Mucosa of rectum (tissue), 2 donors: Measurements from ENCODE around the gene LSS.
"Not testable (repeated sequence)": the region's sequence is repeated elsewhere in the genome, so short reads cannot be mapped to it uniquely, and the experiment has no call there.

Experiments
- H3K27ac ChIP-seq, 2 donors: one replicate each; pipeline ENCODE4 v1.7.0; 2013; ENCODE audit warnings: inconsistent platforms in 2 of 2, low read depth in 2 of 2, low read length in 2 of 2
- H3K27me3 ChIP-seq, 2 donors: one replicate each; pipeline ENCODE4 v1.7.0; 2013; ENCODE audit warnings: low read length in 2 of 2; ENCODE audit not compliant: control insufficient read depth in 2 of 2, insufficient read depth in 2 of 2
- H3K36me3 ChIP-seq, 2 donors: one replicate each; pipeline ENCODE4 v1.7.0; 2013; ENCODE audit warnings: low read length in 2 of 2; ENCODE audit not compliant: control insufficient read depth in 2 of 2, insufficient read depth in 2 of 2
- H3K4me1 ChIP-seq, 2 donors: one replicate each; pipeline ENCODE4 v1.7.0; 2013; ENCODE audit warnings: low read length in 2 of 2, mild to moderate bottlenecking in 1 of 2; ENCODE audit not compliant: control insufficient read depth in 2 of 2, insufficient read depth in 2 of 2
- H3K4me3 ChIP-seq, 2 donors: one replicate each; pipeline ENCODE4 v1.7.0; 2013; ENCODE audit warnings: low read length in 2 of 2
- H3K9ac ChIP-seq, 2 donors: one replicate each; pipeline ENCODE4 v1.7.0; 2013; ENCODE audit warnings: low read length in 2 of 2, low read depth in 1 of 2, mild to moderate bottlenecking in 1 of 2
- H3K9me3 ChIP-seq, 2 donors: one replicate each; pipeline ENCODE4 v1.7.0; 2013; ENCODE audit warnings: low read length in 2 of 2; ENCODE audit not compliant: control insufficient read depth in 2 of 2
- donor health status: healthy.
- donor health status: Normal muscosa, but diverticular disease.

LSS gene

DNA sequence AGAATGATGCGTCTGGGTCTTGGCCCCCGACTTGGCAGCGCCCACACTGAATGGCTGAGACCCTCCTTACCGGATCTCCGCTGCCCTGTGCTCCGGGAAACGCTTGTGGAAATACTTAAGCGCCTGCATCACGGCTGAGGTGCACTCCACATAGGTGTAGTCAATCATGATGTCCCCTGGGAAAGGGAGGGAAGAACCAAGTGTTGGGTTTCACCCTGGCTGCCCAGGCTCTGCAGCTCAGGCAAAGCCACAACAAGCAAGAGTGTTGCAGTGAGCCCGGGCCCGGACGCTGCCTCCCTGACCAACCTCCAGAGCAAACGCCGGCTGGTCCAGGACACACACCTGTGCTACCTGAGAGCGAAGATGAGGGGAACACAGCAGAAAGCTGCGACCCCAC lies 22.8 kb downstream of the LSS start:
- no peak overlapping the region for H3K27ac ChIP-seq
- no peaks in the 10 kb centered on the region for H3K4me1 ChIP-seq
- no peaks in the 10 kb centered on the region for H3K9me3 ChIP-seq
- no peak overlapping the region for H3K9ac ChIP-seq
- no peaks in the 10 kb centered on the region for H3K27me3 ChIP-seq
- no peak overlapping the region for H3K4me3 ChIP-seq
- H3K36me3 ChIP-seq = peaks cover 47 to 57% of the 10 kb centered on the region in 2 donors

DNA sequence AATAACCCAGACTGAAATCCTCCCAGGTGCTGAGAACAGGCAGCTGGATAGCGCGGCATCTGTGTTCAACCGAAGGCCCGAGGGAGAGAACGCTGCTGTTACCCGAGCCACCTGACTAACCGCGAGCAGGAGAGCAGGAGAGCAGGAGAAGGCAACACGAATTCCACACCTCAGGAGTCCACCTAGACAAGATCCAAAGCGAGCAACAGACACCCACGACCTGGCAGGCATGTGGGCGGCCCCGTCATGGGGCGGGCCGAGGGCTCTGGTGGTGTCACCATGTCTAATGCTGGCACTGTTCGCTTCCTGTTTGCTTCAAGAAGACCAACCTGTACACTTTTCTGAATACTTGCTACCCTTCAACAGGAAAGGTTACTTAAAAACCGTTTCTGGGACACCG lies 23.4 kb downstream of the LSS start:
- no peaks in the 10 kb centered on the region for H3K9me3 ChIP-seq
- H3K36me3 ChIP-seq = peaks cover 47 to 56% of the 10 kb centered on the region in 2 donors
- no peaks in the 10 kb centered on the region for H3K27me3 ChIP-seq
- H3K9ac ChIP-seq = no peak overlapping the region
- no peak overlapping the region for H3K4me3 ChIP-seq
- H3K4me1 ChIP-seq = no peaks in the 10 kb centered on the region
- H3K27ac ChIP-seq = no peak overlapping the region

DNA sequence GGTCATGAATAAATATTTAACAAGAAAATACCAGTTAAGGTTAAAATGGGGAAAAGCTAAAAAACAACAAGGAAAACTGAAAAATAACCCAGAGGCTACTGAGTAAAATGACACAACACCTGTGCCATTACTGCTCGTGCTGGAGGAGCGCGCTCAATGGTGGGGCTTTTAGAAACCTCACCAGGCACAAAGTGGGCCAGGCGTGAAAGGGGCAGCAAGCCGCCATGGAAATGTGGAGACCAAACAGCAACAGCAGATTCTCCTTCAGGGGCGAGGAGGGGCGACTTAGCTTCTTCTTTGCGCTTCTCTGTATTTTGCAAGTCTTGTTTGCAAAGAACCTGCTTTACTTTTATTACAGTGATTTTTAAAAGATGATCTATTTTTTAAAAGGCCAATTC lies 25.4 kb downstream of the LSS start:
- Histone ChIP-seq H3K4me1 (no peaks in the 10 kb centered on the region), H3K27ac (no peak overlapping the region), H3K9me3 (no peaks in the 10 kb centered on the region), H3K36me3 (peaks cover 43 to 60% of the 10 kb centered on the region in 2 donors), H3K4me3 (no peak overlapping the region), H3K27me3 (no peaks in the 10 kb centered on the region), H3K9ac (no peak overlapping the region)

DNA sequence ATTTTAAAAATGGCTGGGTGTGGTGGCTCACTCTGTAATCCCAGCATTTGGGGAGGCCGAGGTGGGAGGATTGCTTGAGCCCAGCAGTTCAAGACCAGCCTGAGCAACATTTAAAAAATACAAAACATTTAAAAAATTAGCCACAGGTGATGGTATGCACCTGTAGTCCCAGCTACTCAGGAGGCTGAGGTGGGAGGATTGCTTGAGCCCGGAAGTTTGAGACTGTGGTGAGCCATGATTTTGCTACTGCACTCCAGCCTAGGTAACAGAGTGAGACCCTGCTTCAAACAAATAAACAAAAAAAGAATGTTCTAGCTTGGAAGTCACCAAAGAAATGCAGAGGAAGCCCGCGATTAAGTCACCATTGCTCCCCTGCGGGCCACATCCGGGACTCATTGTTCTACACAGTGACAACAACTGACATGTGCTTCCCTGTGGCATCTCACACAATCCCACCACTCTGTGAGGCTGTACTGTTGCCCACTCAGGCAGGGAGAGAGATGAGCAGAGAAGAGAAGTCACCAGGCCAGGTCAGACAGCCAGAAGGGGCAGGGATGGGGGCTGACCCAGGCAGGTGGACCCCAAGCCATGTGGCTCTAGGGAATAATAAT lies 25.9 kb downstream of the LSS start:
- H3K4me1 ChIP-seq = no peaks in the 10 kb centered on the region
- no peaks in the 10 kb centered on the region for H3K9me3 ChIP-seq
- H3K4me3 ChIP-seq = no peak overlapping the region
- peaks cover 38 to 55% of the 10 kb centered on the region in 2 donors for H3K36me3 ChIP-seq
- H3K27ac ChIP-seq = no peak overlapping the region
- H3K27me3 ChIP-seq = no peaks in the 10 kb centered on the region
- H3K9ac ChIP-seq = no peak overlapping the region

DNA sequence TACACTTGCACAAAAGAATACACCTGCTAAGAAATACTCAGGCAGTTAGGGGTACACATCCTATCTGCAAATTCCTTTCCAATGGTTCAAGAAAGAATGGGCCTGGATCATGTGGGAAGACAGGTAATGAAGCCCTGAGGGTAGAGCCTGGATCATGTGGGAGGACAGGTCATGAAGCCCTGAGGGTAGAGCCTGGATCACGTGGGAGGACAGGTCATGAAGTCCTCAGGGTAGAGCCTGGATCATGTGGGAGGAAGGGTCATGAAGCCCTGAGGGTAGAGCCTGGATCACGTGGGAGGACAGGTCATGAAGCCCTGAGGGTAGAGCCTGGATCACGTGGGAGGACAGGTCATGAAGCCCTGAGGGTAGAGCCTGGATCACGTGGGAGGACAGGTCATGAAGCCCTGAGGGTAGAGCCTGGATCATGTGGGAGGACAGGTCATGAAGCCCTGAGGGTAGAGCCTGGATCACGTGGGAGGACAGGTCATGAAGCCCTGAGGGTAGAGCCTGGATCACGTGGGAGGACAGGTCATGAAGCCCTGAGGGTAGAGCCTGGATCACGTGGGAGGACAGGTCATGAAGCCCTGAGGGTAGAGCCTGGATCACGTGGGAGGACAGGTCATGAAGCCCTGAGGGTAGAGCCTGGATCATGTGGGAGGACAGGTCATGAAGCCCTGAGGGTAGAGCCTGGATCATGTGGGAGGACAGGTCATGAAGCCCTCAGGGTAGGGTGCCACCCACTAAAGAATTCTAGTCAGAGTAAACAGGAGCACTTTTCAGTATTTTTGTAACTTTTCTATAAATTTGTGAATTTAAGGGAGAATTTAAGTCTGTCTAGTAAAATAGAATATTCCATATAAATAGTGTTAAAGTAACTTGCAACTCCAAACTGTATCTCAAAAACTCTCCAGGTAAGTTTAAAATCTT lies 27.4 kb downstream of the LSS start:
- H3K9ac ChIP-seq, H3K4me3 ChIP-seq, H3K9me3 ChIP-seq, H3K27me3 ChIP-seq, H3K4me1 ChIP-seq, H3K27ac ChIP-seq: not testable (repeated sequence)
- peaks cover 28 to 50% of the 10 kb centered on the region in 2 donors for H3K36me3 ChIP-seq

DNA sequence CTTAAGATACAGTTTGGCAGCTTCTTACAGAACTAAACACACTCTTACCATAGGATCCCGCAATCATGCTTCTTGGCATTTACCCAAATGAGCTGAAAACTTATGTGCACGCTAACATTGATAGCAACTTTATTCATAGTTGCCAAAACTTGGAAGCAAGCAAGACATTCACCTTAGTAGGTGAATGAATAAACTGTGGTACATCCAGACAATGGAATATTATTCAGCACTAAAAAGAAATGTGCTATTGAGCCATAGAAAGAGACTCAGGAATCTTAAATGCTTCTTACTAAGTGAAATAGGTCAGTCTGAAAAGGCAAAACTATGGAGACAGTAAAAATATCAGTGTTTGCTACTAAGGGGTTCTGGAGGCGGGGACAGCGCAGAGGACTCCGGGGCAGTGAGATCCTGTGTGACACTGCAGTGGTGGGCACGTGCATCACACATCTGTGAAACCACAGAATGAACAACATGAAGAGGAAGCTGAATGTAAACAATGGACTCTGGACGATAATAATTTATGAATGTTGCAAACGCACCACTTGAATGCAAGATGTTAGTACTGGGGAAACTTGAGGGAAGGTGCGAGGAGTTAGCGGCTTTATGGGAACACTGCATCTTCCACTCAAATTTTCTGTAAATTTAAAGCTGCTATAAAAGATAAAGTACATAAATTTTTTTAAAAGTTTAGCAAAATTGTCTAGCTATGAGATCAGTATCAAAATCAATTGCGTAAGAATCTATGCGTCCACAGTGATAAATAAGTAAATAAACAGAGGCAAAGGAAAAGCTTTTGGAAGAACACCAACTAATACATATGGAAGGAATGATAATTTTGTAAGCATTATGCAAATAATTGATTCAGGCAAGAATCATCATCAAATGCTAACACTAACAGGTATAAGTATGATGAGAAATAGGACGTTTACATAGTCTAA lies 28.9 kb downstream of the LSS start:
- H3K4me1 ChIP-seq = no peaks in the 10 kb centered on the region
- H3K36me3 ChIP-seq = peaks cover 24 to 46% of the 10 kb centered on the region in 2 donors
- H3K4me3 ChIP-seq = no peak overlapping the region
- no peak overlapping the region for H3K9ac ChIP-seq
- H3K9me3 ChIP-seq = no peaks in the 10 kb centered on the region
- no peak overlapping the region for H3K27ac ChIP-seq
- no peaks in the 10 kb centered on the region for H3K27me3 ChIP-seq

DNA sequence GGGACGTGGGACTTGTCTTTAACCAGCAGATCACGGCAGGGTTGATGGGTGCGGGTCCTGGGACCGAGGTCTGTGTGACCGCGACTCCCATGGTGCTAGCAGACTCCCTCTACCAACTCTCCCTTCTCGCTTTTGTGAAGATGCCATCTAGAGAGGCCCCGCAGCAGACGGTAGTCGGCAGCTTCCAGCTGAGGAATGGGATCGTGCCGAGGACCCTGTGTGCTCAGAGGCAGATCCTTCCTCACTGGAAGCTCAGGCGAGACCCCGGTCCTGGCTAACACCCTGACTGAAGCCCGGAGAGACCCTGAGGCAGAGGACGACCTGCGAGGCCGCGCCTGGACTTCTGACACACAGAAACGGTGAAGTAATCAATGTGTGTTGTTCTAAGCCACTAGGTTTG lies 31.8 kb downstream of the LSS start:
- H3K27ac ChIP-seq = no peak overlapping the region
- no peaks in the 10 kb centered on the region for H3K9me3 ChIP-seq
- H3K4me3 ChIP-seq = no peak overlapping the region
- H3K4me1 ChIP-seq = no peaks in the 10 kb centered on the region
- no peak overlapping the region for H3K9ac ChIP-seq
- no peaks in the 10 kb centered on the region for H3K27me3 ChIP-seq
- H3K36me3 ChIP-seq = peaks cover 49 to 54% of the 10 kb centered on the region in 2 donors

DNA sequence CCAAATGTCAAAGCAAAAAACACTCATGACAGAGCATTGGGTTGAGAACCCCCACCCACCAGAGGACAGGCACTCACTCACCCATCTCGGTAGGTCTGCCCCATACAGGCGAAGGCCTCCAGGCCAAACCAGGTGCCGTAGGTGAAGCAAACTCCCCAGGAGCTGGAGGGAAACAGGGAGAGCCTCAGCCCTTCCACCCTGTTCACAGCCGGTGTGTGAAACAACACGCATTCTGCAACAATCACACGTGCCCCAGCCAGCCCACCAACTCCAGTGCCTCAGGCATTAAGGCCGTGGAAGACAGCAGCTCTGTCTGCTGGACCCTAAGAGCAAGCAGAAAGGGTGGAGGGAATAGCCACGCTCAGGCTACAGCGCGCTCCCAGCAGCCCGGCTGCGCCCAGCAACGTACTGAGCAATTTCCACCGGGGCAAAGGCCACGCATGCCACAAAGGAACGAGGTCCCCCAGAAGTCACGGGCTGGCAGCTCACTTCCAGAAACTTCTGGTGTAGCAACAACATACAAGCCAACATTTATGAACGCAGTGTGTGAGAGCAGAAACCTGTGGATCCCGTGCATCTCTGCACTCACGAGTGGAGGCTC lies 32.9 kb downstream of the LSS start:
- Histone ChIP-seq H3K4me3 (no peak overlapping the region), H3K27ac (no peak overlapping the region), H3K9me3 (no peaks in the 10 kb centered on the region), H3K36me3 (peaks cover 46 to 52% of the 10 kb centered on the region in 2 donors), H3K4me1 (no peaks in the 10 kb centered on the region), H3K27me3 (no peaks in the 10 kb centered on the region), H3K9ac (no peak overlapping the region)

DNA sequence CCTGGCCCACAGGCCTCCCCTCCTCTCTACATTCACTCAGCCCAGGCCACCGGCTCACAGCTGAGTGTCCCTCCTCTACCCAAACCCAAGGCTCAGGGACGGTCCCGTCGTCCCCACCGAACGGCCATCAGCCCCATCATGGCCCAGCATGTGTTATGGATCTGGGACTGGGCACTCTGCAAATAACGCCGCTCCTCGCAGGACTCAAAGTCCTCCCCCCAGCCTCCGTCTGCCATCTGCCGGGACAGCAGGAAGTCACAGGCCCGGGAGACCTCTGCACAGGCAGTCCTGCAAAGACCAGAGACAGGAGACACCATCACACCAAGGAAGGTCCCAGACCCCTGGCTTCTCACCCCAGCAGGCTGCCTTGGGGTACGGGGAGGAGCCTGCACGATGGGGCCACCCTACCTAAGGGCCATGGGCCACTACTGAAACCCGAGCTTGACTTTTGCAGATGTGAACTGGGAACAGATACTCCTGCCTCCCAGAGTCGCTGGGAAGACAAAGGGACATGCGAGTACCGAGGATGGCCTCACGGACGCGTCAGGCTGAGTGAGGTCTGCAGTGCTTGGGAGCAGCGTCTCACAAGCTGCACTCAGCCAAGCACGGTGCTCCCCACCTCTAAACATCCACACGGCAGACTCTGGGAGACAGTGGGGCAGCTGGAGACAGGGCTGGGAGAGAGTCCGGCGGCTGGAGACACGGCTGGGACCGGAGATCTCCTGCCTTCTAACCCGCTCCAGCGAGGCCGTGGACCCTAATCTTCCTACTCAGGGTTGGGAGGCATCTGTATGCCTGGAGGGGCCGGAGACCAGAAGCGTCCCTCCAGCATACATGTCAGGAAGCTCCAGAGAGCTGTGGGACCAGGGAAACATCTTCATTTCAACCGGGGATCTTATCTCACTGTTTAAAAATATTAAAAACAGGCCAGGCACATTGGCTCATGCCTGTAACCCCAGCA lies 33.9 kb downstream of the LSS start:
- Histone ChIP-seq H3K27ac (no peak overlapping the region), H3K36me3 (peaks cover 40 to 46% of the 10 kb centered on the region in 2 donors), H3K9me3 (no peaks in the 10 kb centered on the region), H3K9ac (no peak overlapping the region), H3K4me1 (no peaks in the 10 kb centered on the region), H3K27me3 (no peaks in the 10 kb centered on the region), H3K4me3 (no peak overlapping the region)
